CD14-positive monocyte (primary cell): ENCODE data around the gene MICB. TPM values are rescaled to one million over a fixed set of nuclear protein-coding genes. Genes with fewer than 3 reads are reported as not detected.
A peak's percentile ranks its signal among the peaks of the same experiment; 100 is the strongest.
"Not testable (repeated sequence)": the region's sequence is repeated elsewhere in the genome, so short reads cannot be mapped to it uniquely, and the experiment has no call there.

Experiments
- DNase-seq, 3 donors: peaks; one replicate each; pipeline ENCODE4 v3.0.0-alpha.2; 2011 to 2022
- H2AFZ ChIP-seq: 2 replicates; pipeline ENCODE4 v1.6.0; 2012; ENCODE audit warnings: mild to moderate bottlenecking, low read depth, low read length, inconsistent platforms; ENCODE audit not compliant: insufficient read depth, poor library complexity, severe bottlenecking
- H3K27ac ChIP-seq, 2 donors: 1 replicate in 1 of 2; 2 replicates in 1 of 2; pipeline ENCODE4 v1.5.1; 2012 to 2013; ENCODE audit warnings: low read length in 2 of 2, control low read depth in 1 of 2, inconsistent platforms in 1 of 2, low read depth in 1 of 2, mild to moderate bottlenecking in 1 of 2
- H3K27me3 ChIP-seq, 2 donors: one replicate each; pipeline versions ENCODE4 v1.6.0 to v1.6.1; 2011 to 2013; ENCODE audit warnings: low read length in 2 of 2; ENCODE audit not compliant: control insufficient read depth in 2 of 2, insufficient read depth in 2 of 2
- H3K36me3 ChIP-seq, 2 donors: replicated peaks in 1 of 2; 1 replicate in 1 of 2; 2 replicates in 1 of 2; pipeline versions ENCODE4 v1.5.1 to v1.6.1; 2012 to 2013; ENCODE audit warnings: low read length in 2 of 2, control low read depth in 1 of 2, inconsistent platforms in 1 of 2, mild to moderate bottlenecking in 1 of 2; ENCODE audit not compliant: insufficient read depth in 2 of 2, control insufficient read depth in 1 of 2
- H3K4me1 ChIP-seq, 2 donors: 1 replicate in 1 of 2; 2 replicates in 1 of 2; pipeline versions ENCODE4 v1.5.1 to v1.6.1; 2012 to 2013; ENCODE audit warnings: low read length in 2 of 2, control low read depth in 1 of 2, inconsistent platforms in 1 of 2, mild to moderate bottlenecking in 1 of 2, moderate library complexity in 1 of 2; ENCODE audit not compliant: insufficient read depth in 2 of 2, control insufficient read depth in 1 of 2
- H3K4me2 ChIP-seq: replicated peaks from 2 replicates; pipeline ENCODE3; 2012; ENCODE audit warnings: low read length, moderate library complexity, mild to moderate bottlenecking; ENCODE audit not compliant: poor library complexity, severe bottlenecking; ENCODE audit errors: extremely low read depth
- H3K4me3 ChIP-seq, 3 experiments: fragments of 200-600 bp in 1 of 3; sonication (generic) in 1 of 3; replicated peaks in 1 of 3; 1 replicate in 2 of 3; 2 replicates in 1 of 3; pipeline ENCODE4 v1.5.1; 2011 to 2013; ENCODE audit warnings: low read length in 3 of 3, mild to moderate bottlenecking in 3 of 3, control low read depth in 2 of 3, low read depth in 2 of 3, inconsistent platforms in 1 of 3, moderate library complexity in 1 of 3
- H3K79me2 ChIP-seq: 2 replicates; pipeline ENCODE4 v1.6.0; 2012; ENCODE audit warnings: mild to moderate bottlenecking, control low read depth, inconsistent platforms, low read length, moderate library complexity; ENCODE audit not compliant: insufficient read depth
- H3K9ac ChIP-seq: 2 replicates; pipeline ENCODE4 v1.6.0; 2017; ENCODE audit warnings: low read length, mild to moderate bottlenecking; ENCODE audit not compliant: insufficient read depth, poor library complexity, severe bottlenecking
- H3K9me3 ChIP-seq, 2 donors: replicated peaks in 1 of 2; 1 replicate in 1 of 2; 2 replicates in 1 of 2; pipeline versions ENCODE4 v1.5.1 to v1.6.1; 2012 to 2013; ENCODE audit warnings: low read length in 2 of 2, control low read depth in 1 of 2; ENCODE audit not compliant: control insufficient read depth in 1 of 2, insufficient read depth in 1 of 2
- H4K20me1 ChIP-seq: 2 replicates; pipeline ENCODE4 v1.6.0; 2012; ENCODE audit warnings: mild to moderate bottlenecking, low read length, control low read depth, moderate library complexity; ENCODE audit not compliant: insufficient read depth
- H3K27ac Mint-ChIP-seq, 7 donors: one replicate each; pipeline ENCODE4 v1.8.0; 2020; ENCODE audit warnings: mild to moderate bottlenecking in 7 of 7, mixed read lengths in 7 of 7, moderate library complexity in 6 of 7, inconsistent platforms in 2 of 7
- H3K27me3 Mint-ChIP-seq, 3 donors: one replicate each; pipeline ENCODE4 v1.8.0; 2021 to 2022; ENCODE audit warnings: low read depth in 3 of 3, mild to moderate bottlenecking in 3 of 3, mixed read lengths in 3 of 3, moderate library complexity in 3 of 3, inconsistent platforms in 1 of 3
- H3K36me3 Mint-ChIP-seq, 2 donors: one replicate each; pipeline ENCODE4 v1.8.0; 2020; ENCODE audit warnings: mixed read lengths in 2 of 2, inconsistent platforms in 1 of 2, mild to moderate bottlenecking in 1 of 2
- H3K4me1 Mint-ChIP-seq: one replicate; pipeline ENCODE4 v1.8.0; 2020; ENCODE audit warnings: mild to moderate bottlenecking, mixed read lengths
- H3K4me3 Mint-ChIP-seq, 2 donors: one replicate each; pipeline ENCODE4 v1.8.0; 2020; ENCODE audit warnings: mild to moderate bottlenecking in 2 of 2, mixed read lengths in 2 of 2, moderate library complexity in 1 of 2
- H3K9me3 Mint-ChIP-seq, 7 donors: one replicate each; pipeline ENCODE4 v1.8.0; 2020 to 2022; ENCODE audit warnings: mixed read lengths in 7 of 7, mild to moderate bottlenecking in 6 of 7, moderate library complexity in 6 of 7, inconsistent platforms in 2 of 7
- CTCF ChIP-seq: fragments of 200-600 bp; IDR thresholded peaks from one replicate; pipeline ENCODE4 v1.8.0; 2022; ENCODE audit warnings: antibody characterized with exemption, mild to moderate bottlenecking
- WGBS: methylation state at CpG from one replicate; pipeline ENCODE4 v1.1.5; 2013; ENCODE audit warnings: missing lambda C conversion rate; ENCODE audit not compliant: insufficient coverage; 5-methylcytosine and 5-hydroxymethylcytosine counted together
- intact Hi-C, 2 donors: fragments of 100-400 bp; cut with micrococcal nuclease; formaldehyde crosslinking; loops; one replicate each; pipeline versions ENCODE4 v1.15.0 to v1.15.1; 2023
- polyA plus RNA-seq, 3 donors: library from polyadenylated mRNA; depleted of rRNA in 1 of 3; unstranded in 2 of 3; stranded (reverse) in 1 of 3; fragments of 300-500 nt in 2 of 3; fragments of >200 nt in 1 of 3; fragmentation: Illumina TruSeq in 2 of 3; gene quantifications; 1 replicate in 2 of 3; 2 replicates in 1 of 3; pipeline ENCODE4 v1.2.3, GENCODE V29; 2012 to 2021

Gene MICB
- polyA plus RNA-seq, 3 donors, result 8.1 to 34.8 (median 11.4) TPM

DNA sequence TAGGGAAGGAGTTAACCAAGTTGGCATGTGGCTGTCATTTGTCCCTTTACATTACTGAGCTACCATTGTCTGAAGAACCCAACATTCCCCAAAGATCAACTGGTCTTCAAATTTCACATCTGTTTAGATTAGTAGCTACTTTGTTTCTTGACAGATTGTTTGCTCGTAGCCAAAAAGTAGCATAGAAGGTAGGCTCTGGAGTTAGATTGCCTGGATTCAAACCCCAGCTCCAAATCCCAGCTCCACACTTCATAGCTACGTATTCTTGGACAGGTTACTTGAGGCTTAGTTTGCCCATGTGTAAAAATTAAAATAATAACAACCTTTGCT lies 50.6 kb downstream of the MICB start:
- Mint-ChIP-seq H3K4me3 (no peak overlapping the region), H3K27ac (peak overlapping the region in 5 of 7 donors; percentile 86 to 96 (median 94)), H3K27me3 (no peaks in the 10 kb centered on the region), H3K9me3 (no peaks in the 10 kb centered on the region), H3K36me3 (peaks cover 11 to 23% of the 10 kb centered on the region in 2 donors), H3K4me1 (peaks cover 46% of the 10 kb centered on the region)
- Histone ChIP-seq H3K27me3 (no peaks in the 10 kb centered on the region), H3K27ac (peak overlapping the region; percentile 21 to 68), H3K9me3 (no peaks in the 10 kb centered on the region), H3K9ac (no peak overlapping the region), H2AFZ (no peak overlapping the region), H4K20me1 (no peaks in the 10 kb centered on the region), H3K4me1 (peaks cover 34 to 42% of the 10 kb centered on the region in 2 donors), H3K4me2 (no peak overlapping the region), H3K79me2 (peaks cover 45% of the 10 kb centered on the region), H3K4me3 (no peak overlapping the region), H3K36me3 (peaks cover 0 to 21% of the 10 kb centered on the region in 2 donors)
- TF ChIP-seq CTCF, result no peak
- intact Hi-C loops, result loop anchor here (5.0 to 10.0 kb wide), 6 partner anchors 54 to 406 kb away; partner anchors contain the start of genes C6orf47 (in 1 of the 2), CLIC1 (in 1 of the 2), GPANK1 (in 1 of the 2) and MICB (in 1 of the 2)
- DNase-seq, result no peak
- WGBS, result no CpG with 5 or more reads among the region's 2 CpGs

DNA sequence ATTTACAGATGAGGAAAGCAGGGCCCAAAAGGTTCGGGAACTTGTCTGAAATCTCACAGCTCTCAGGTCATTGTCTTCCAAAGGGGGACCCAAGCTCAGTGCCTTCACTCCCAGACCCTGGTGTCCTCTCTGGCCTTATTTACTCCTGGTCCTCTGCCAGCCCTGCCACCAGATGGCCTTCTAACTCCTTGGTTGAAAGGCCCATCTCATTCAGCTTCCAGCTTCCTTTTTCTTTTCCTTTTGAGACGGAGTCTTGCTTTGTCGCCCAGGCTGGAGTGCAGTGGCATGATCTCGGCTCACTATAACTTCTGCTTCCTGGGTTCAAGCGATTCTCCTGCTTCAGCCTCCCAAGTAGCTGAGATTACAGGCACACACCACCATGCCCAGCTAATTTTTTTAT lies 53.4 kb downstream of the MICB start:
- H2AFZ ChIP-seq, H3K4me3 ChIP-seq, H3K9me3 Mint-ChIP-seq, H3K9me3 ChIP-seq, H3K4me2 ChIP-seq, H3K9ac ChIP-seq, H3K4me3 Mint-ChIP-seq, H4K20me1 ChIP-seq, H3K27me3 Mint-ChIP-seq, H3K27me3 ChIP-seq: not testable (repeated sequence)
- Histone ChIP-seq H3K4me1 (peaks cover 41 to 47% of the 10 kb centered on the region in 2 donors), H3K36me3 (peaks cover 0 to 21% of the 10 kb centered on the region in 2 donors), H3K27ac (peak overlapping the region in 1 of 2 donors; percentile 36), H3K79me2 (peaks cover 47% of the 10 kb centered on the region)
- 11% methylated on average over 3 of the region's 5 CpGs for WGBS
- TF ChIP-seq CTCF, result peak; percentile 81
- Mint-ChIP-seq H3K4me1 (peaks cover 49% of the 10 kb centered on the region), H3K27ac (peak overlapping the region; percentile 45 to 89 (median 79)), H3K36me3 (peaks cover 14 to 31% of the 10 kb centered on the region in 2 donors)
- DNase-seq, result peak; percentile 85 to 90 (median 90)
- intact Hi-C loops, result loop anchor here (1.0 to 2.0 kb wide), 2 partner anchors 47 kb away; no protein-coding TSS in a partner anchor
